GM23338 (cell line): ENCODE measurements around the gene GRM5.

ENCODE experiments used
- EZH2 ChIP-seq: fragments of 200-600 bp; sonication (generic); IDR thresholded peaks from one replicate; pipeline ENCODE4 v1.8.0; 2017; ENCODE audit warnings: antibody characterized with exemption, mild to moderate bottlenecking, low read depth; ENCODE audit not compliant: unreplicated experiment
- JUNB ChIP-seq: IDR thresholded peaks from one replicate; pipeline ENCODE4 v1.6.1; 2016; ENCODE audit warnings: antibody characterized with exemption; ENCODE audit not compliant: unreplicated experiment
- POLR2AphosphoS5 ChIP-seq: IDR thresholded peaks from 2 replicates; pipeline ENCODE4 v1.6.1; 2016; ENCODE audit warnings: antibody characterized with exemption, low read depth
- TF ChIP-seq, protein P1 (sequence below), 2 experiments: fragments of 200-600 bp in 1 of 2; sonication (generic) in 1 of 2; conservative IDR thresholded peaks; 2 replicates each; pipeline versions ENCODE4 v1.5.1 to v1.6.1; 2016 to 2017; ENCODE audit warnings: antibody characterized with exemption in 2 of 2, low read depth in 2 of 2, mild to moderate bottlenecking in 2 of 2, moderate library complexity in 1 of 2
- TF ChIP-seq, protein P2 (sequence below): IDR thresholded peaks from one replicate; pipeline ENCODE4 v1.6.1; 2018; ENCODE audit warnings: antibody characterized with exemption; ENCODE audit not compliant: unreplicated experiment

DNA sequence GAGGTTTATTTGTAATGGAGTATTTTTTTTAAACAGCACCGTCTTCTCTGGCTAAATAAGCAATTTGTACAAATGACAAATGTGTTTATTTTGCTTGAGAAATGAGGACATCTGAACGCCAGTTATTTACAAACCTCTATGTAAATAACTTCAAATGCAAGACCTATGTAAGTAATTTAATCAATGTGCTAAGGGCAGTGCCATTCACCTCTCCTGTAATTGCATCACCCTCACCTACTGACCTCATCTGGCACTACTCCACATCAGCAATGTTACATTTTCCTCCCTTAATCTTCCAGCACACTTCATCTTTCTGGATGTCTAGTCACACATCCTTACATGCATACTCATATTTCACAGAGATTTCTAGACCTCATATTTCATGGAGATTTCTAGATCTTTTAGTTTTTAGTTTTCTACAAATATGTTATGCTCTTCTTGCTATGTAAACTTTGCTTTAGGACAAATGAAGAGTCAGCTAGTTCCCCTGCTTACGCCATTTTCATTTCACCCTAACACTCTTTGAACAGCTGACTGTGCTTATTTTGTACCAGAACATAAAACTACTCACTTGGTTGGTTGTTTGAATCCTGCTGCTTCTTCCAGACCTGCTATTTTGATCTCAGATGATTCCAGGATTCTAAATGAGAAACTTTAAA, 238.6 kb downstream of the GRM5 start:
- TF ChIP-seq EZH2: no peak
- TF ChIP-seq, protein P1, sequence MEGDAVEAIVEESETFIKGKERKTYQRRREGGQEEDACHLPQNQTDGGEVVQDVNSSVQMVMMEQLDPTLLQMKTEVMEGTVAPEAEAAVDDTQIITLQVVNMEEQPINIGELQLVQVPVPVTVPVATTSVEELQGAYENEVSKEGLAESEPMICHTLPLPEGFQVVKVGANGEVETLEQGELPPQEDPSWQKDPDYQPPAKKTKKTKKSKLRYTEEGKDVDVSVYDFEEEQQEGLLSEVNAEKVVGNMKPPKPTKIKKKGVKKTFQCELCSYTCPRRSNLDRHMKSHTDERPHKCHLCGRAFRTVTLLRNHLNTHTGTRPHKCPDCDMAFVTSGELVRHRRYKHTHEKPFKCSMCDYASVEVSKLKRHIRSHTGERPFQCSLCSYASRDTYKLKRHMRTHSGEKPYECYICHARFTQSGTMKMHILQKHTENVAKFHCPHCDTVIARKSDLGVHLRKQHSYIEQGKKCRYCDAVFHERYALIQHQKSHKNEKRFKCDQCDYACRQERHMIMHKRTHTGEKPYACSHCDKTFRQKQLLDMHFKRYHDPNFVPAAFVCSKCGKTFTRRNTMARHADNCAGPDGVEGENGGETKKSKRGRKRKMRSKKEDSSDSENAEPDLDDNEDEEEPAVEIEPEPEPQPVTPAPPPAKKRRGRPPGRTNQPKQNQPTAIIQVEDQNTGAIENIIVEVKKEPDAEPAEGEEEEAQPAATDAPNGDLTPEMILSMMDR (conservative IDR thresholded peaks at IDR 0.05; ENCODE audit: low read depth in 2 of 2): no peak
- TF ChIP-seq, protein P2, sequence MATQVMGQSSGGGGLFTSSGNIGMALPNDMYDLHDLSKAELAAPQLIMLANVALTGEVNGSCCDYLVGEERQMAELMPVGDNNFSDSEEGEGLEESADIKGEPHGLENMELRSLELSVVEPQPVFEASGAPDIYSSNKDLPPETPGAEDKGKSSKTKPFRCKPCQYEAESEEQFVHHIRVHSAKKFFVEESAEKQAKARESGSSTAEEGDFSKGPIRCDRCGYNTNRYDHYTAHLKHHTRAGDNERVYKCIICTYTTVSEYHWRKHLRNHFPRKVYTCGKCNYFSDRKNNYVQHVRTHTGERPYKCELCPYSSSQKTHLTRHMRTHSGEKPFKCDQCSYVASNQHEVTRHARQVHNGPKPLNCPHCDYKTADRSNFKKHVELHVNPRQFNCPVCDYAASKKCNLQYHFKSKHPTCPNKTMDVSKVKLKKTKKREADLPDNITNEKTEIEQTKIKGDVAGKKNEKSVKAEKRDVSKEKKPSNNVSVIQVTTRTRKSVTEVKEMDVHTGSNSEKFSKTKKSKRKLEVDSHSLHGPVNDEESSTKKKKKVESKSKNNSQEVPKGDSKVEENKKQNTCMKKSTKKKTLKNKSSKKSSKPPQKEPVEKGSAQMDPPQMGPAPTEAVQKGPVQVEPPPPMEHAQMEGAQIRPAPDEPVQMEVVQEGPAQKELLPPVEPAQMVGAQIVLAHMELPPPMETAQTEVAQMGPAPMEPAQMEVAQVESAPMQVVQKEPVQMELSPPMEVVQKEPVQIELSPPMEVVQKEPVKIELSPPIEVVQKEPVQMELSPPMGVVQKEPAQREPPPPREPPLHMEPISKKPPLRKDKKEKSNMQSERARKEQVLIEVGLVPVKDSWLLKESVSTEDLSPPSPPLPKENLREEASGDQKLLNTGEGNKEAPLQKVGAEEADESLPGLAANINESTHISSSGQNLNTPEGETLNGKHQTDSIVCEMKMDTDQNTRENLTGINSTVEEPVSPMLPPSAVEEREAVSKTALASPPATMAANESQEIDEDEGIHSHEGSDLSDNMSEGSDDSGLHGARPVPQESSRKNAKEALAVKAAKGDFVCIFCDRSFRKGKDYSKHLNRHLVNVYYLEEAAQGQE: no peak
- TF ChIP-seq JUNB: no peak
- no peak for TF ChIP-seq POLR2AphosphoS5
